CD14-positive monocyte (primary cell): ENCODE data around the gene GPC6. TPM values are rescaled to one million over a fixed set of nuclear protein-coding genes. Genes with fewer than 3 reads are reported as not detected.

Experiments used
- DNase-seq, 3 donors: peaks; one replicate each; pipeline ENCODE4 v3.0.0-alpha.2; 2011 to 2022
- H2AFZ ChIP-seq: 2 replicates; pipeline ENCODE4 v1.6.0; 2012; ENCODE audit warnings: mild to moderate bottlenecking, low read depth, low read length, inconsistent platforms; ENCODE audit not compliant: insufficient read depth, poor library complexity, severe bottlenecking
- H3K27ac ChIP-seq, 2 donors: 1 replicate in 1 of 2; 2 replicates in 1 of 2; pipeline ENCODE4 v1.5.1; 2012 to 2013; ENCODE audit warnings: low read length in 2 of 2, control low read depth in 1 of 2, inconsistent platforms in 1 of 2, low read depth in 1 of 2, mild to moderate bottlenecking in 1 of 2
- H3K27me3 ChIP-seq, 2 donors: one replicate each; pipeline versions ENCODE4 v1.6.0 to v1.6.1; 2011 to 2013; ENCODE audit warnings: low read length in 2 of 2; ENCODE audit not compliant: control insufficient read depth in 2 of 2, insufficient read depth in 2 of 2
- H3K36me3 ChIP-seq, 2 donors: replicated peaks in 1 of 2; 1 replicate in 1 of 2; 2 replicates in 1 of 2; pipeline versions ENCODE4 v1.5.1 to v1.6.1; 2012 to 2013; ENCODE audit warnings: low read length in 2 of 2, control low read depth in 1 of 2, inconsistent platforms in 1 of 2, mild to moderate bottlenecking in 1 of 2; ENCODE audit not compliant: insufficient read depth in 2 of 2, control insufficient read depth in 1 of 2
- H3K4me1 ChIP-seq, 2 donors: 1 replicate in 1 of 2; 2 replicates in 1 of 2; pipeline versions ENCODE4 v1.5.1 to v1.6.1; 2012 to 2013; ENCODE audit warnings: low read length in 2 of 2, control low read depth in 1 of 2, inconsistent platforms in 1 of 2, mild to moderate bottlenecking in 1 of 2, moderate library complexity in 1 of 2; ENCODE audit not compliant: insufficient read depth in 2 of 2, control insufficient read depth in 1 of 2
- H3K4me2 ChIP-seq: replicated peaks from 2 replicates; pipeline ENCODE3; 2012; ENCODE audit warnings: low read length, moderate library complexity, mild to moderate bottlenecking; ENCODE audit not compliant: poor library complexity, severe bottlenecking; ENCODE audit errors: extremely low read depth
- H3K4me3 ChIP-seq, 3 experiments: fragments of 200-600 bp in 1 of 3; sonication (generic) in 1 of 3; replicated peaks in 1 of 3; 1 replicate in 2 of 3; 2 replicates in 1 of 3; pipeline ENCODE4 v1.5.1; 2011 to 2013; ENCODE audit warnings: low read length in 3 of 3, mild to moderate bottlenecking in 3 of 3, control low read depth in 2 of 3, low read depth in 2 of 3, inconsistent platforms in 1 of 3, moderate library complexity in 1 of 3
- H3K79me2 ChIP-seq: 2 replicates; pipeline ENCODE4 v1.6.0; 2012; ENCODE audit warnings: mild to moderate bottlenecking, control low read depth, inconsistent platforms, low read length, moderate library complexity; ENCODE audit not compliant: insufficient read depth
- H3K9ac ChIP-seq: 2 replicates; pipeline ENCODE4 v1.6.0; 2017; ENCODE audit warnings: low read length, mild to moderate bottlenecking; ENCODE audit not compliant: insufficient read depth, poor library complexity, severe bottlenecking
- H3K9me3 ChIP-seq, 2 donors: replicated peaks in 1 of 2; 1 replicate in 1 of 2; 2 replicates in 1 of 2; pipeline versions ENCODE4 v1.5.1 to v1.6.1; 2012 to 2013; ENCODE audit warnings: low read length in 2 of 2, control low read depth in 1 of 2; ENCODE audit not compliant: control insufficient read depth in 1 of 2, insufficient read depth in 1 of 2
- H4K20me1 ChIP-seq: 2 replicates; pipeline ENCODE4 v1.6.0; 2012; ENCODE audit warnings: mild to moderate bottlenecking, low read length, control low read depth, moderate library complexity; ENCODE audit not compliant: insufficient read depth
- H3K27ac Mint-ChIP-seq, 7 donors: one replicate each; pipeline ENCODE4 v1.8.0; 2020; ENCODE audit warnings: mild to moderate bottlenecking in 7 of 7, mixed read lengths in 7 of 7, moderate library complexity in 6 of 7, inconsistent platforms in 2 of 7
- H3K27me3 Mint-ChIP-seq, 3 donors: one replicate each; pipeline ENCODE4 v1.8.0; 2021 to 2022; ENCODE audit warnings: low read depth in 3 of 3, mild to moderate bottlenecking in 3 of 3, mixed read lengths in 3 of 3, moderate library complexity in 3 of 3, inconsistent platforms in 1 of 3
- H3K36me3 Mint-ChIP-seq, 2 donors: one replicate each; pipeline ENCODE4 v1.8.0; 2020; ENCODE audit warnings: mixed read lengths in 2 of 2, inconsistent platforms in 1 of 2, mild to moderate bottlenecking in 1 of 2
- H3K4me1 Mint-ChIP-seq: one replicate; pipeline ENCODE4 v1.8.0; 2020; ENCODE audit warnings: mild to moderate bottlenecking, mixed read lengths
- H3K4me3 Mint-ChIP-seq, 2 donors: one replicate each; pipeline ENCODE4 v1.8.0; 2020; ENCODE audit warnings: mild to moderate bottlenecking in 2 of 2, mixed read lengths in 2 of 2, moderate library complexity in 1 of 2
- H3K9me3 Mint-ChIP-seq, 7 donors: one replicate each; pipeline ENCODE4 v1.8.0; 2020 to 2022; ENCODE audit warnings: mixed read lengths in 7 of 7, mild to moderate bottlenecking in 6 of 7, moderate library complexity in 6 of 7, inconsistent platforms in 2 of 7
- intact Hi-C, 2 donors: fragments of 100-400 bp; cut with micrococcal nuclease; formaldehyde crosslinking; loops; one replicate each; pipeline versions ENCODE4 v1.15.0 to v1.15.1; 2023
- polyA plus RNA-seq, 3 donors: library from polyadenylated mRNA; depleted of rRNA in 1 of 3; unstranded in 2 of 3; stranded (reverse) in 1 of 3; fragments of 300-500 nt in 2 of 3; fragments of >200 nt in 1 of 3; fragmentation: Illumina TruSeq in 2 of 3; gene quantifications; 1 replicate in 2 of 3; 2 replicates in 1 of 3; pipeline ENCODE4 v1.2.3, GENCODE V29; 2012 to 2021
- TF ChIP-seq, protein P1 (sequence below): fragments of 200-600 bp; IDR thresholded peaks from one replicate; pipeline ENCODE4 v1.8.0; 2022; ENCODE audit warnings: antibody characterized with exemption, mild to moderate bottlenecking

Gene GPC6
- polyA plus RNA-seq, 3 donors = not detected

DNA sequence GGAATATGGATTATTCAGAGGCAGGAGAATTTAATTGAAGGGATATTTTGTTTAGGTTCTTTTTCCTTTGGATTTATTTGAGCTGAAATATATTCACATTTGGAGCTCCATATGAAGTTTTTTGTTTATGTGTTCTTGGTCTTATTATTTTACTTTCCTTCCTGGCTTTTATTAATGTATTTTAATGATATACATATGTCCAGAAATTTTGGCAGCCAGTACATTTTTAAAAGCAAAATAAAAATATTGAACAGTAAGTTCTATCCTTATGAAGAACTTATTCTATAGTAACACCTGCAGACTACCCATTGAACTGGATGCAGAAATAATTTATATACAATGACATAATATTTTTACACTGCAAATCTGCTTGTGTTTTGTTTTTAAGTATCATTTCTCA, 323.6 kb downstream of the GPC6 start:
- no peaks in the 10 kb centered on the region for H3K4me1 ChIP-seq
- no peak overlapping the region for H3K27ac ChIP-seq
- Mint-ChIP-seq H3K27ac (no peak overlapping the region), H3K9me3 (peaks cover 0 to 12% (median 0%) of the 10 kb centered on the region in 7 donors), H3K36me3 (no peaks in the 10 kb centered on the region), H3K4me3 (no peak overlapping the region), H3K4me1 (no peaks in the 10 kb centered on the region), H3K27me3 (peaks cover 0 to 2% (median 0%) of the 10 kb centered on the region in 3 donors)
- no peaks in the 10 kb centered on the region for H3K79me2 ChIP-seq
- intact Hi-C loops = no loop called here
- DNase-seq = no peak
- H2AFZ ChIP-seq = no peak overlapping the region
- no peak overlapping the region for H3K9ac ChIP-seq
- TF ChIP-seq, protein P1, sequence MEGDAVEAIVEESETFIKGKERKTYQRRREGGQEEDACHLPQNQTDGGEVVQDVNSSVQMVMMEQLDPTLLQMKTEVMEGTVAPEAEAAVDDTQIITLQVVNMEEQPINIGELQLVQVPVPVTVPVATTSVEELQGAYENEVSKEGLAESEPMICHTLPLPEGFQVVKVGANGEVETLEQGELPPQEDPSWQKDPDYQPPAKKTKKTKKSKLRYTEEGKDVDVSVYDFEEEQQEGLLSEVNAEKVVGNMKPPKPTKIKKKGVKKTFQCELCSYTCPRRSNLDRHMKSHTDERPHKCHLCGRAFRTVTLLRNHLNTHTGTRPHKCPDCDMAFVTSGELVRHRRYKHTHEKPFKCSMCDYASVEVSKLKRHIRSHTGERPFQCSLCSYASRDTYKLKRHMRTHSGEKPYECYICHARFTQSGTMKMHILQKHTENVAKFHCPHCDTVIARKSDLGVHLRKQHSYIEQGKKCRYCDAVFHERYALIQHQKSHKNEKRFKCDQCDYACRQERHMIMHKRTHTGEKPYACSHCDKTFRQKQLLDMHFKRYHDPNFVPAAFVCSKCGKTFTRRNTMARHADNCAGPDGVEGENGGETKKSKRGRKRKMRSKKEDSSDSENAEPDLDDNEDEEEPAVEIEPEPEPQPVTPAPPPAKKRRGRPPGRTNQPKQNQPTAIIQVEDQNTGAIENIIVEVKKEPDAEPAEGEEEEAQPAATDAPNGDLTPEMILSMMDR = no peak
- H3K4me2 ChIP-seq = no peak overlapping the region
- H4K20me1 ChIP-seq = no peaks in the 10 kb centered on the region
- no peaks in the 10 kb centered on the region for H3K9me3 ChIP-seq
- H3K36me3 ChIP-seq = no peaks in the 10 kb centered on the region
- no peak overlapping the region for H3K4me3 ChIP-seq
- no peaks in the 10 kb centered on the region for H3K27me3 ChIP-seq

DNA sequence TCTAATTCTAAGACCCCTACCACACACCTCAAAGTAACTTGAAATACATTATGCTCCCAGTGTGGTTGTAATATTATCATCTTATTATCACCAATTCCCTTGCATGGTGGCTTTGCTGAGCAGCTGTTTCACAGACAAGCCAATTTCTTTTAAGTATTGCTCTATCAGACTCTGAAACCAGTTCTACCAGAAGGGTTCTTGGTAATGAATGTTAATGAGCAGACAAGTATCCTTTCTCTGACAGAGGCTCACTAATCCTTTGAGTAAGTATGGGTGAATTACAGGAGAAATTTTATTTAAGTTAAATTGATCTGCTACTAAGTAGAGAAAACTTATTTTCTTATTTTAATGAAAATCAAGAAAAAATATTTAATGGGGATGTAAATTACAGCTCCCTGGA, 326.0 kb downstream of the GPC6 start:
- peaks cover 0 to 8% (median 2%) of the 10 kb centered on the region in 7 donors for H3K9me3 Mint-ChIP-seq
- Histone ChIP-seq H4K20me1 (no peaks in the 10 kb centered on the region), H3K79me2 (no peaks in the 10 kb centered on the region), H3K9ac (no peak overlapping the region), H3K9me3 (no peaks in the 10 kb centered on the region), H3K36me3 (no peaks in the 10 kb centered on the region), H3K27ac (no peak overlapping the region), H3K4me3 (no peak overlapping the region), H3K4me2 (no peak overlapping the region), H2AFZ (no peak overlapping the region), H3K27me3 (no peaks in the 10 kb centered on the region), H3K4me1 (no peaks in the 10 kb centered on the region)
- H3K36me3 Mint-ChIP-seq = no peaks in the 10 kb centered on the region
- TF ChIP-seq, protein P1 = no peak
- DNase-seq = no peak
- no peaks in the 10 kb centered on the region for H3K4me1 Mint-ChIP-seq
- H3K27me3 Mint-ChIP-seq = peaks cover 0 to 2% (median 0%) of the 10 kb centered on the region in 3 donors
- H3K27ac Mint-ChIP-seq = no peak overlapping the region
- intact Hi-C loops = no loop called here
- H3K4me3 Mint-ChIP-seq = no peak overlapping the region
